MM.1S (cell line): ENCODE data around the gene SHC3.

ENCODE experiments used
- DNase-seq: peaks from one replicate; pipeline ENCODE4 v3.0.0-alpha.2; 2015
- H2AFZ ChIP-seq: fragments of 300-600 bp; sonication (generic); 2 replicates; pipeline ENCODE4 v1.6.0; 2016; ENCODE audit warnings: antibody characterized with exemption, low read length
- H3F3A ChIP-seq: fragments of 300-600 bp; sonication (generic); 2 replicates; pipeline ENCODE4 v1.6.1; 2016; ENCODE audit warnings: mild to moderate bottlenecking, antibody characterized with exemption, low read length, moderate library complexity, mixed read lengths; ENCODE audit not compliant: insufficient read depth
- H3K27ac ChIP-seq: fragments of 300-600 bp; sonication (generic); 2 replicates; pipeline ENCODE4 v1.5.1; 2016; ENCODE audit warnings: mild to moderate bottlenecking, low read length
- H3K27me3 ChIP-seq: fragments of 300-600 bp; sonication (generic); replicated peaks from 2 replicates; pipeline ENCODE4 v1.6.0; 2016; ENCODE audit warnings: low read length; ENCODE audit not compliant: insufficient read depth
- H3K36me3 ChIP-seq: fragments of 300-600 bp; sonication (generic); replicated peaks from 2 replicates; pipeline ENCODE4 v1.6.1; 2016; ENCODE audit warnings: mild to moderate bottlenecking, low read length, mixed read lengths; ENCODE audit not compliant: insufficient read depth
- H3K4me1 ChIP-seq: fragments of 300-600 bp; sonication (generic); 2 replicates; pipeline ENCODE4 v1.6.1; 2016; ENCODE audit warnings: low read length, mixed read lengths
- H3K4me2 ChIP-seq: fragments of 300-600 bp; sonication (generic); 2 replicates; pipeline ENCODE4 v1.6.0; 2016; ENCODE audit warnings: low read depth, low read length
- H3K4me3 ChIP-seq: fragments of 300-600 bp; sonication (generic); 2 replicates; pipeline ENCODE4 v1.5.1; 2016; ENCODE audit warnings: low read length, mixed read lengths
- H3K79me2 ChIP-seq: fragments of 300-600 bp; sonication (generic); 2 replicates; pipeline ENCODE4 v1.6.1; 2016; ENCODE audit warnings: mixed run types, low read length, mixed read lengths
- H3K9ac ChIP-seq: fragments of 300-600 bp; sonication (generic); 2 replicates; pipeline ENCODE4 v1.6.1; 2016; ENCODE audit warnings: low read length, mixed read lengths
- H3K9me2 ChIP-seq: fragments of 300-600 bp; sonication (generic); replicated peaks from 2 replicates; pipeline ENCODE4 v1.6.1; 2016; ENCODE audit warnings: mild to moderate bottlenecking, low read length, mixed read lengths; ENCODE audit not compliant: insufficient read depth
- H3K9me3 ChIP-seq: fragments of 300-600 bp; sonication (generic); replicated peaks from 2 replicates; pipeline ENCODE4 v1.6.1; 2016; ENCODE audit warnings: mild to moderate bottlenecking, low read length, mixed read lengths; ENCODE audit not compliant: insufficient read depth
- H4K20me1 ChIP-seq: fragments of 300-600 bp; sonication (generic); 2 replicates; pipeline ENCODE4 v1.6.1; 2016; ENCODE audit warnings: mild to moderate bottlenecking, low read length, moderate library complexity, mixed read lengths; ENCODE audit not compliant: insufficient read depth
- CTCF ChIP-seq: fragments of 300-600 bp; sonication (generic); IDR thresholded peaks from 2 replicates; pipeline ENCODE4 v1.5.1; 2016; ENCODE audit warnings: antibody characterized with exemption, low read length, mixed read lengths
- EZH2 ChIP-seq: fragments of 300-600 bp; sonication (generic); optimal IDR thresholded peaks from 2 replicates; pipeline ENCODE3; 2017; ENCODE audit warnings: low read depth, mild to moderate bottlenecking, antibody characterized with exemption, low read length, mixed read lengths
- EZH2phosphoT487 ChIP-seq: fragments of 300-600 bp; sonication (generic); IDR thresholded peaks from 2 replicates; pipeline ENCODE4 v1.6.1; 2018; ENCODE audit warnings: antibody characterized with exemption, low read length

SHC3 gene

GRCh38 chr9:89204801-89205200 lies 26.2 kb upstream of the SHC3 start:
- H3K9ac ChIP-seq, result no peak overlapping the region
- DNase-seq, result no peak

GRCh38 chr9:89195131-89195797 lies 16.6 kb upstream of the SHC3 start:
- DNase-seq, result no peak
- Histone ChIP-seq H3K27me3 (no peaks in the 10 kb centered on the region), H3K9me3 (no peaks in the 10 kb centered on the region), H3K4me2 (no peak overlapping the region), H3K4me3 (no peak overlapping the region), H3K9ac (no peak overlapping the region), H3K36me3 (no peaks in the 10 kb centered on the region), H3F3A (no peaks in the 10 kb centered on the region), H3K27ac (no peak overlapping the region), H3K79me2 (no peaks in the 10 kb centered on the region), H4K20me1 (no peaks in the 10 kb centered on the region), H2AFZ (no peak overlapping the region), H3K4me1 (no peaks in the 10 kb centered on the region), H3K9me2 (no peaks in the 10 kb centered on the region)
- TF ChIP-seq EZH2 (no peak), EZH2phosphoT487 (no peak), CTCF (no peak)

More at GRCh38 chr9:89204801-89205200, 26.2 kb upstream of the SHC3 start:
- Histone ChIP-seq H3K9me3 (no peaks in the 10 kb centered on the region), H4K20me1 (no peaks in the 10 kb centered on the region), H3K27me3 (no peaks in the 10 kb centered on the region), H3K9me2 (no peaks in the 10 kb centered on the region), H2AFZ (no peak overlapping the region), H3K4me1 (no peaks in the 10 kb centered on the region), H3K4me2 (no peak overlapping the region), H3K36me3 (no peaks in the 10 kb centered on the region), H3F3A (no peaks in the 10 kb centered on the region), H3K27ac (no peak overlapping the region), H3K79me2 (no peaks in the 10 kb centered on the region), H3K4me3 (no peak overlapping the region)
- no peak for TF ChIP-seq CTCF
- TF ChIP-seq EZH2, result no peak
- TF ChIP-seq EZH2phosphoT487, result no peak

- Histone ChIP-seq H4K20me1 (no peaks in the 10 kb centered on the region), H3F3A (no peaks in the 10 kb centered on the region), H3K9me3 (no peaks in the 10 kb centered on the region), H3K4me2 (no peak overlapping the region), H3K9ac (no peak overlapping the region), H3K27me3 (no peaks in the 10 kb centered on the region), H3K79me2 (no peaks in the 10 kb centered on the region), H2AFZ (no peak overlapping the region), H3K9me2 (no peaks in the 10 kb centered on the region), H3K4me1 (no peaks in the 10 kb centered on the region), H3K36me3 (no peaks in the 10 kb centered on the region), H3K27ac (no peak overlapping the region), H3K4me3 (no peak overlapping the region)
- TF ChIP-seq EZH2, result no peak
- no peak for TF ChIP-seq CTCF
- no peak for TF ChIP-seq EZH2phosphoT487
- no peak for DNase-seq
Measured at GRCh38 chr9:89194421-89195130, 16.0 kb upstream of the SHC3 start.
